Stomach (tissue), 9 donors: ENCODE results near the gene MBOAT2. TPM values are rescaled to one million over a fixed set of nuclear protein-coding genes. Genes with fewer than 3 reads are reported as not detected.

ENCODE experiments used
- DNase-seq, 2 donors: peaks; one replicate each; pipeline versions ENCODE4 v3.0.0 to v3.0.0-alpha.2; 2013 to 2019
- H3K27ac ChIP-seq, 5 donors: fragments of 200-600 bp in 4 of 5; sonication (generic) in 4 of 5; one replicate each; pipeline ENCODE4 v1.5.1; 2013 to 2019; ENCODE audit warnings: mild to moderate bottlenecking in 1 of 5, moderate library complexity in 1 of 5
- H3K27me3 ChIP-seq, 3 donors: fragments of 200-600 bp; sonication (generic); one replicate each; pipeline ENCODE4 v1.5.1; 2017 to 2019; ENCODE audit warnings: mixed run types in 1 of 3
- H3K36me3 ChIP-seq, 4 donors: fragments of 200-600 bp; sonication (generic); 1 replicate in 3 of 4; 2 replicates in 1 of 4; pipeline ENCODE4 v1.5.1; 2016 to 2019
- H3K4me1 ChIP-seq, 4 donors: fragments of 200-600 bp; sonication (generic); one replicate each; pipeline ENCODE4 v1.5.1; 2016 to 2019
- H3K4me3 ChIP-seq, 4 donors: fragments of 200-600 bp; sonication (generic) in 3 of 4; one replicate each; pipeline ENCODE4 v1.5.1; 2016 to 2019; ENCODE audit warnings: mild to moderate bottlenecking in 1 of 4
- H3K9me3 ChIP-seq, 4 donors: fragments of 200-600 bp; sonication (generic); one replicate each; pipeline ENCODE4 v1.5.1; 2016 to 2019
- CTCF ChIP-seq, 7 experiments: fragments of 450-650 bp in 4 of 7; fragments of 200-600 bp in 3 of 7; sonication (generic) in 3 of 7; IDR thresholded peaks; one replicate each; pipeline ENCODE4 v1.5.1; 2016 to 2019; ENCODE audit warnings: antibody characterized with exemption in 7 of 7, control low read depth in 2 of 7, mild to moderate bottlenecking in 1 of 7
- EP300 ChIP-seq: sonication (generic); formaldehyde crosslinking; IDR thresholded peaks from one replicate; pipeline ENCODE4 v1.6.1; 2017; ENCODE audit warnings: antibody characterized with exemption
- POLR2A ChIP-seq, 4 donors: fragments of 450-650 bp; IDR thresholded peaks; one replicate each; pipeline ENCODE4 v1.6.1; 2016; ENCODE audit warnings: antibody characterized with exemption in 4 of 4, control low read depth in 2 of 4, mild to moderate bottlenecking in 1 of 4, moderate library complexity in 1 of 4
- POLR2AphosphoS5 ChIP-seq, 3 donors: sonication (generic); formaldehyde crosslinking; IDR thresholded peaks; one replicate each; pipeline ENCODE4 v1.6.1; 2016; ENCODE audit warnings: antibody characterized with exemption in 3 of 3
- WGBS, 5 donors: extraction: QIAGEN DNeasy Blood & Tissue Kit in 3 of 5; methylation state at CpG; one replicate each; pipeline versions ENCODE4 v1.1.5 to v1.1.7; 2013 to 2018; 5-methylcytosine and 5-hydroxymethylcytosine counted together
- intact Hi-C: fragments of 100-400 bp; cut with DNase I; formaldehyde crosslinking; loops from one replicate; pipeline ENCODE4 v1.15.1; 2023; ENCODE audit warnings: low total_unique reads
- polyA plus RNA-seq, 3 donors: library from polyadenylated mRNA; stranded (reverse); fragments of 200-250 nt; gene quantifications; one replicate each; pipeline ENCODE4 v1.2.3, GENCODE V29; 2013
- total RNA-seq, 5 donors: library from RNA; depleted of rRNA; stranded (reverse); fragments of >200 nt; gene quantifications; one replicate each; pipeline versions ENCODE4 v1.1.0 to v1.2.3, GENCODE V29; 2014 to 2016
- donor health status: healthy with polysubstance abuse.
- donor health status: Bipolar disorder and iron deficiency.
- donor health status: healthy.

The MBOAT2 gene
- total and polyA plus RNA-seq, 8 donors: 2.2 to 65.5 (median 12.9) TPM

- DNase-seq: no peak
- TF ChIP-seq POLR2A (IDR thresholded peaks at IDR 0.05) (no peak), EP300 (no peak), CTCF (IDR thresholded peaks at IDR 0.05) (no peak), POLR2AphosphoS5 (IDR thresholded peaks at IDR 0.05) (no peak)
- WGBS, 5 donors: 90 to 96% (median 92%) methylated on average over 6 to 7 of the region's 7 CpGs
- no peak overlapping the region for H3K4me3 ChIP-seq
- no peak overlapping the region for H3K27ac ChIP-seq
- intact Hi-C loops: no loop called here
- H3K9me3 ChIP-seq: no peaks in the 10 kb centered on the region
- H3K4me1 ChIP-seq: peaks cover 0 to 9% (median 0%) of the 10 kb centered on the region in 4 donors
- no peaks in the 10 kb centered on the region for H3K27me3 ChIP-seq
- no peaks in the 10 kb centered on the region for H3K36me3 ChIP-seq
These were observed 10.1 kb downstream of the MBOAT2 start for GRCh38 chr2:8993196-8993901.

- Histone ChIP-seq H3K36me3 (no peaks in the 10 kb centered on the region), H3K27me3 (no peaks in the 10 kb centered on the region), H3K4me1 (peaks cover 0 to 9% (median 0%) of the 10 kb centered on the region in 4 donors), H3K9me3 (no peaks in the 10 kb centered on the region), H3K4me3 (no peak overlapping the region), H3K27ac (no peak overlapping the region)
- 71 to 83% (median 81%) methylated on average over 5 of the region's 5 CpGs for WGBS, 5 donors
- DNase-seq: no peak
- no peak for TF ChIP-seq POLR2AphosphoS5 (IDR thresholded peaks at IDR 0.05)
- TF ChIP-seq EP300: no peak
- no peak for TF ChIP-seq CTCF (IDR thresholded peaks at IDR 0.05)
- TF ChIP-seq POLR2A (IDR thresholded peaks at IDR 0.05): no peak
- intact Hi-C loops: no loop called here
These were observed 10.8 kb downstream of the MBOAT2 start for GRCh38 chr2:8992643-8993042.

- H3K4me3 ChIP-seq: no peak overlapping the region
- H3K9me3 ChIP-seq: no peaks in the 10 kb centered on the region
- H3K27ac ChIP-seq: no peak overlapping the region
- no peaks in the 10 kb centered on the region for H3K36me3 ChIP-seq
- WGBS, 5 donors: 72 to 79% (median 74%) methylated on average over 5 of the region's 5 CpGs
- no peak for DNase-seq
- intact Hi-C loops: no loop called here
- peaks cover 0 to 9% (median 0%) of the 10 kb centered on the region in 4 donors for H3K4me1 ChIP-seq
- no peak for TF ChIP-seq POLR2AphosphoS5 (IDR thresholded peaks at IDR 0.05)
- TF ChIP-seq POLR2A (IDR thresholded peaks at IDR 0.05): no peak
- no peak for TF ChIP-seq CTCF (IDR thresholded peaks at IDR 0.05)
- TF ChIP-seq EP300: no peak
- no peaks in the 10 kb centered on the region for H3K27me3 ChIP-seq
These were observed 13.9 kb downstream of the MBOAT2 start for GRCh38 chr2:8989536-8990079.

- Histone ChIP-seq H3K9me3 (no peaks in the 10 kb centered on the region), H3K27me3 (no peaks in the 10 kb centered on the region), H3K4me1 (peaks cover 0 to 9% (median 0%) of the 10 kb centered on the region in 4 donors), H3K27ac (no peak overlapping the region), H3K4me3 (no peak overlapping the region), H3K36me3 (no peaks in the 10 kb centered on the region)
- 86 to 94% (median 92%) methylated on average over 3 of the region's 3 CpGs for WGBS, 5 donors
- no peak for TF ChIP-seq EP300
- no peak for TF ChIP-seq POLR2AphosphoS5 (IDR thresholded peaks at IDR 0.05)
- intact Hi-C loops: no loop called here
- DNase-seq: no peak
These were observed 16.1 kb downstream of the MBOAT2 start for GRCh38 chr2:8987410-8987809.
